ENCODE results near the gene MYH14.

Gene MYH14

GRCh38 chr19:50195224-50195623, 8.2 kb upstream of the MYH14 start:
- DNase-seq = no peak

GRCh38 chr19:50196322-50196932, 7.0 kb upstream of the MYH14 start:
- no peak for DNase-seq

- no peak for DNase-seq
Observed at GRCh38 chr19:50197348-50197747, 6.1 kb upstream of the MYH14 start.

GRCh38 chr19:50198431-50199258, 4.8 kb upstream of the MYH14 start:
- no peak for DNase-seq

GRCh38 chr19:50199259-50199555, 4.2 kb upstream of the MYH14 start:
- DNase-seq = no peak

GRCh38 chr19:50202386-50202785, 1.0 kb upstream of the MYH14 start:
- no peak for DNase-seq

GRCh38 chr19:50202962-50203280, 501 bp upstream of the MYH14 start:
- no peak for DNase-seq

GRCh38 chr19:50204081-50204428, 633 bp downstream of the MYH14 start:
- DNase-seq = no peak

GRCh38 chr19:50204811-50205675, 1.6 kb downstream of the MYH14 start:
- no peak for DNase-seq

- DNase-seq = no peak
Observed at GRCh38 chr19:50205681-50206138, 2.3 kb downstream of the MYH14 start.

GRCh38 chr19:50206191-50206590, 2.8 kb downstream of the MYH14 start:
- DNase-seq = no peak

- no peak for DNase-seq
Observed at GRCh38 chr19:50207730-50208129, 4.3 kb downstream of the MYH14 start.

- DNase-seq = no peak
Observed at GRCh38 chr19:50209131-50209530, 5.7 kb downstream of the MYH14 start.

GRCh38 chr19:50210425-50210824, 7.0 kb downstream of the MYH14 start:
- no peak for DNase-seq

GRCh38 chr19:50213925-50214324, 10.5 kb downstream of the MYH14 start:
- no peak for DNase-seq

- no peak for DNase-seq
Observed at GRCh38 chr19:50214699-50215543, 11.5 kb downstream of the MYH14 start.

- DNase-seq = no peak
Observed at GRCh38 chr19:50215820-50216219, 12.4 kb downstream of the MYH14 start.

- no peak for DNase-seq
Observed at GRCh38 chr19:50221087-50221486, 17.7 kb downstream of the MYH14 start.

GRCh38 chr19:50222691-50223438, 19.4 kb downstream of the MYH14 start:
- DNase-seq = no peak

GRCh38 chr19:50223439-50223716, 20.0 kb downstream of the MYH14 start:
- no peak for DNase-seq

- no peak for DNase-seq
Observed at GRCh38 chr19:50224986-50225747, 21.7 kb downstream of the MYH14 start.

- DNase-seq = no peak
Observed at GRCh38 chr19:50226536-50226935, 23.1 kb downstream of the MYH14 start.

Data from activated CD8-positive, alpha-beta memory T cell treated with anti-CD3 and anti-CD28 coated beads for 24 hours (primary cell).